Gastroesophageal sphincter (tissue), 4 donors: Measurements from ENCODE around the gene KPNA6. TPM values are rescaled to one million over a fixed set of nuclear protein-coding genes. Genes with fewer than 3 reads are reported as not detected.

Experiments used
- ATAC-seq: fragments of 150-250 bp; one replicate; pipeline ENCODE4 v1.9.1; 2016; ENCODE audit warnings: mild to moderate bottlenecking, moderate library complexity
- H3K27ac ChIP-seq, 4 donors: fragments of 200-600 bp; sonication (generic) in 3 of 4; 1 replicate in 3 of 4; 2 replicates in 1 of 4; pipeline ENCODE4 v1.5.1; 2016 to 2019
- H3K27me3 ChIP-seq: fragments of 200-600 bp; sonication (generic); one replicate; pipeline ENCODE4 v1.5.1; 2019
- H3K36me3 ChIP-seq, 2 donors: fragments of 200-600 bp; sonication (generic); one replicate each; pipeline ENCODE4 v1.5.1; 2019; ENCODE audit warnings: control low read depth in 1 of 2
- H3K4me1 ChIP-seq, 3 donors: fragments of 200-600 bp; sonication (generic); 1 replicate in 2 of 3; 2 replicates in 1 of 3; pipeline ENCODE4 v1.5.1; 2016 to 2019; ENCODE audit warnings: control low read depth in 2 of 3
- H3K4me3 ChIP-seq, 2 donors: fragments of 200-600 bp; sonication (generic); one replicate each; pipeline ENCODE4 v1.5.1; 2019; ENCODE audit warnings: mild to moderate bottlenecking in 1 of 2, moderate library complexity in 1 of 2
- H3K9me3 ChIP-seq, 3 donors: fragments of 200-600 bp; sonication (generic); one replicate each; pipeline ENCODE4 v1.5.1; 2017 to 2019; ENCODE audit warnings: control low read depth in 2 of 3
- EP300 ChIP-seq: sonication (generic); formaldehyde crosslinking; IDR thresholded peaks from one replicate; pipeline ENCODE4 v1.6.1; 2017; ENCODE audit warnings: antibody characterized with exemption, mild to moderate bottlenecking
- POLR2A ChIP-seq, 2 donors: fragments of 450-650 bp; IDR thresholded peaks; one replicate each; pipeline ENCODE4 v1.6.1; 2017; ENCODE audit warnings: antibody characterized with exemption in 2 of 2, mild to moderate bottlenecking in 2 of 2, moderate library complexity in 1 of 2
- POLR2AphosphoS5 ChIP-seq: sonication (generic); formaldehyde crosslinking; IDR thresholded peaks from one replicate; pipeline ENCODE4 v1.6.1; 2017; ENCODE audit warnings: antibody characterized with exemption
- WGBS, 2 donors: methylation state at CpG; one replicate each; pipeline ENCODE4 v1.1.5; 2018; ENCODE audit warnings: low coverage in 1 of 2; 5-methylcytosine and 5-hydroxymethylcytosine counted together
- total RNA-seq, 4 donors: library from RNA; depleted of rRNA; stranded (reverse); fragments of >200 nt; gene quantifications; one replicate each; pipeline ENCODE4 v1.1.0, GENCODE V29; 2016
- TF ChIP-seq, protein P1 (sequence below), 4 experiments: fragments of 200-600 bp in 2 of 4; fragments of 450-650 bp in 2 of 4; sonication (generic) in 1 of 4; IDR thresholded peaks; one replicate each; pipeline ENCODE4 v1.5.1; 2017 to 2019; ENCODE audit warnings: antibody characterized with exemption in 4 of 4, mild to moderate bottlenecking in 2 of 4, moderate library complexity in 2 of 4

The KPNA6 gene
- total RNA-seq, 4 donors from 2014 or later: 52.9 to 70.4 (median 57.6) TPM

DNA sequence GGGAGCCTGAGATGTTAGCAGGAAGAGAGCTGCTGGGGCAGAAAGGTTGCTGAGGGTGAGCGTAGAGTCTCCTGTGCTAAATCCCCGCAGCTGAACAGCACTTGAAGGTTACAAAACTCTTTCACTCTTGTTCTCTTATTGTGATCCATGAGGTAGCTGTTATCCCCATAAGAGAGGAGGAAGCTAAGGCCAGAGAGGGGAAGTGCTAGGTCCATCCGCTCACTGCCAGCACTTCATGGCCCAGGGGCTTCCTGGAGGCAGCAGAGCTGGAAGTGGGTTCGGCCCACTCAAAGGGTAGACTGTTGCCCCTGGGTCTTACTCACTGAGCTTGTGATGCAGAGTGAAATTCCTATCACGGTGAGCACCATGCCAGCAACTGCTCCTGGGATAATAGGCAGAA is 108.7 kb downstream of the KPNA6 start:
- peak overlapping the region in 1 of 4 donors; percentile 23 for H3K27ac ChIP-seq
- peaks cover 0 to 23% (median 9%) of the 10 kb centered on the region in 3 donors for H3K4me1 ChIP-seq
- peaks cover 0 to 78% of the 10 kb centered on the region in 2 donors for H3K36me3 ChIP-seq
- no peaks in the 10 kb centered on the region for H3K27me3 ChIP-seq
- H3K4me3 ChIP-seq: no peak overlapping the region
- no CpG with 5 or more reads among the region's 5 CpGs for WGBS, 2 donors
- no peak for TF ChIP-seq EP300
- H3K9me3 ChIP-seq: no peaks in the 10 kb centered on the region
- no peak for ATAC-seq

GRCh38 chr1:32219022-32219421 is 111.2 kb downstream of the KPNA6 start:
- no peak for ATAC-seq
- no peaks in the 10 kb centered on the region for H3K27me3 ChIP-seq
- H3K4me3 ChIP-seq: no peak overlapping the region
- 63 to 82% methylated on average over 2 to 6 of the region's 7 CpGs for WGBS, 2 donors
- H3K27ac ChIP-seq: no peak overlapping the region
- H3K4me1 ChIP-seq: peaks cover 6 to 39% (median 20%) of the 10 kb centered on the region in 3 donors
- peaks cover 0 to 67% of the 10 kb centered on the region in 2 donors for H3K36me3 ChIP-seq
- H3K9me3 ChIP-seq: no peaks in the 10 kb centered on the region
- TF ChIP-seq, protein P1, sequence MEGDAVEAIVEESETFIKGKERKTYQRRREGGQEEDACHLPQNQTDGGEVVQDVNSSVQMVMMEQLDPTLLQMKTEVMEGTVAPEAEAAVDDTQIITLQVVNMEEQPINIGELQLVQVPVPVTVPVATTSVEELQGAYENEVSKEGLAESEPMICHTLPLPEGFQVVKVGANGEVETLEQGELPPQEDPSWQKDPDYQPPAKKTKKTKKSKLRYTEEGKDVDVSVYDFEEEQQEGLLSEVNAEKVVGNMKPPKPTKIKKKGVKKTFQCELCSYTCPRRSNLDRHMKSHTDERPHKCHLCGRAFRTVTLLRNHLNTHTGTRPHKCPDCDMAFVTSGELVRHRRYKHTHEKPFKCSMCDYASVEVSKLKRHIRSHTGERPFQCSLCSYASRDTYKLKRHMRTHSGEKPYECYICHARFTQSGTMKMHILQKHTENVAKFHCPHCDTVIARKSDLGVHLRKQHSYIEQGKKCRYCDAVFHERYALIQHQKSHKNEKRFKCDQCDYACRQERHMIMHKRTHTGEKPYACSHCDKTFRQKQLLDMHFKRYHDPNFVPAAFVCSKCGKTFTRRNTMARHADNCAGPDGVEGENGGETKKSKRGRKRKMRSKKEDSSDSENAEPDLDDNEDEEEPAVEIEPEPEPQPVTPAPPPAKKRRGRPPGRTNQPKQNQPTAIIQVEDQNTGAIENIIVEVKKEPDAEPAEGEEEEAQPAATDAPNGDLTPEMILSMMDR (IDR thresholded peaks at IDR 0.05): no peak
- TF ChIP-seq POLR2A (IDR thresholded peaks at IDR 0.05) (no peak), POLR2AphosphoS5 (no peak), EP300 (no peak)

DNA sequence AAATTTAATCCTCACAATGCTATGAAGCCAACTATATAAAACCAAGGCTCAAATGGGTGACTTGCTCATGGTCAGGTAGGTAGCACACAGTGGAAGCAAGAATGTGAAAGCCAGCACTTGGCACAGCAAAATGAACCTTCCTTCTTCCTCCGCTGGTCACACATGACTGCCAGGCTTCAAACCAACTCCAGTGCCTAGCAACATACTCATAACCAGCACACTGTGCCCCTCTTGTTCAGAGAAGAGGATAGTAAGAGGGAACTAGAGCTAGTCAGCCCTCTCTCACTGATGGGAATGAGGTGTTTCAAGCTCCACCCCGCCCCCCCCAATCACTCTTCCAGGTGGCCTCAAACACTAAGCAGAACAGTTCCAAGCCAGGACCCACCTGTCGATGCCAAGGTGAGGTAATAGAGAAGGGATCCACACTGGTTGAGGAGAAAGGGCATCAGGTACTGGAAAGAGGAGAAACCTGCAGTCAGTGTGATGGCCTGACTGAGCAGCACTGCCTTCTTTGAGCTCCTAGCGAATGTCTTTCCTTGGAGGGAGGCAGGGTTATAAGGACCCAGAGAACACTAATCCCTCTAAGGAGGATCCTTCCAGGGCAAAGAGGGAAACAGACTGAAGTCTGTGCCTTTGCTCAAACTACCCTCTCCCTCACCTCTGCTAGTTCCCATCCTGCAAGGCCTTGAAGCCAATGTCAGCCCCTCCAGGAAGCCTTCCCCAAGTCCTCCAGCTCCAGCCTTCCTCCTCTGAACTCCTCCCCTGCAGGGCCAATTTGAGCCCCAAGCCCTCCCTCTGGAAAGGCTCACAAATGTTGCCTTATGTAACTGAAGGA is 113.1 kb downstream of the KPNA6 start:
- no peak for ATAC-seq
- peaks cover 6 to 41% (median 20%) of the 10 kb centered on the region in 3 donors for H3K4me1 ChIP-seq
- no peaks in the 10 kb centered on the region for H3K9me3 ChIP-seq
- TF ChIP-seq EP300: no peak
- TF ChIP-seq, protein P1 (IDR thresholded peaks at IDR 0.05): no peak
- no peak for TF ChIP-seq POLR2AphosphoS5
- TF ChIP-seq POLR2A (IDR thresholded peaks at IDR 0.05): no peak
- H3K4me3 ChIP-seq: peak overlapping the region; percentile 65 to 96
- peak overlapping the region in 2 of 4 donors; percentile 90 to 92 for H3K27ac ChIP-seq
- no peaks in the 10 kb centered on the region for H3K27me3 ChIP-seq
- peaks cover 0 to 67% of the 10 kb centered on the region in 2 donors for H3K36me3 ChIP-seq
- 92% methylated on average over 2 of the region's 4 CpGs for WGBS, 2 donors

- Histone ChIP-seq H3K27ac (peak overlapping the region; percentile 85 to 92 (median 91)), H3K36me3 (peaks cover 0 to 67% of the 10 kb centered on the region in 2 donors), H3K4me1 (peaks cover 6 to 41% (median 20%) of the 10 kb centered on the region in 3 donors), H3K4me3 (peak overlapping the region; percentile 65 to 96), H3K27me3 (no peaks in the 10 kb centered on the region), H3K9me3 (no peaks in the 10 kb centered on the region)
- TF ChIP-seq POLR2AphosphoS5 (no peak), EP300 (no peak), POLR2A (IDR thresholded peaks at IDR 0.05) (no peak)
- TF ChIP-seq, protein P1 (IDR thresholded peaks at IDR 0.05): no peak
- 5 to 18% methylated on average over 3 to 9 of the region's 13 CpGs for WGBS, 2 donors
- ATAC-seq: peak; percentile 37
Observed at GRCh38 chr1:32221581-32221979, 113.7 kb downstream of the KPNA6 start.

GRCh38 chr1:32221980-32222755 is 114.3 kb downstream of the KPNA6 start, which contains the start of the genes EIF3I and TMEM234:
TSS of gene EIF3I (plus strand) at chr1:32222407. CDS start at chr1:32222442, 35 bp downstream.
TSS of gene TMEM234 (minus strand) at chr1:32222353. CDS start at chr1:32222322, 31 bp downstream.
- Histone ChIP-seq H3K9me3 (no peaks in the 10 kb centered on the region), H3K27ac (peak within 1 kb of the TSS; percentile 85 to 92 (median 91)), H3K4me1 (peaks cover 6 to 41% (median 20%) of the 10 kb centered on the region in 3 donors), H3K27me3 (no peaks in the 10 kb centered on the region), H3K36me3 (peaks cover 0 to 67% of the 10 kb centered on the region in 2 donors), H3K4me3 (peak within 1 kb of the TSS; percentile 65 to 96)
- peak; percentile 97 for ATAC-seq
- TF ChIP-seq EP300 (no peak), POLR2A (IDR thresholded peaks at IDR 0.05) (peak; percentile 62 to 65), POLR2AphosphoS5 (peak; percentile 95)
- TF ChIP-seq, protein P1 (IDR thresholded peaks at IDR 0.05): no peak
- WGBS, 2 donors: 0% methylated on average over 28 of the region's 46 CpGs; no CpG with 5 or more reads in 1 of the 2 donors
